GM20431 (cell line): Measurements from ENCODE around the gene ROPN1.

Experiments
- in situ Hi-C: fragments of 300-500 bp; cut with MseI, MboI; formaldehyde crosslinking; loops from one replicate; pipeline ENCODE4 v1.15.0; 2020; ENCODE audit warnings: low sequenced_read_pairs; ENCODE audit not compliant: unreplicated experiment

Gene ROPN1

GRCh38 chr3:123951522-123952447 lies 40.1 kb downstream of the ROPN1 start:
- in situ Hi-C loops, result no loop called here

GRCh38 chr3:123949641-123950040 lies 42.3 kb downstream of the ROPN1 start:
- in situ Hi-C loops, result no loop called here

- in situ Hi-C loops, result no loop called here
Measured at GRCh38 chr3:123948449-123948848, 43.5 kb downstream of the ROPN1 start.

- in situ Hi-C loops, result no loop called here
Measured at GRCh38 chr3:123947482-123947881, 44.4 kb downstream of the ROPN1 start.

GRCh38 chr3:123941542-123941941 lies 50.4 kb downstream of the ROPN1 start:
- in situ Hi-C loops, result no loop called here

GRCh38 chr3:123941121-123941520 lies 50.8 kb downstream of the ROPN1 start:
- in situ Hi-C loops, result no loop called here

- in situ Hi-C loops, result no loop called here
Measured at GRCh38 chr3:123939706-123940105, 52.2 kb downstream of the ROPN1 start.

GRCh38 chr3:123936400-123936799 lies 55.5 kb downstream of the ROPN1 start:
- in situ Hi-C loops, result no loop called here

GRCh38 chr3:123935830-123936229 lies 56.1 kb downstream of the ROPN1 start:
- in situ Hi-C loops, result no loop called here

GRCh38 chr3:123934250-123934649 lies 57.7 kb downstream of the ROPN1 start:
- in situ Hi-C loops, result no loop called here

- in situ Hi-C loops, result no loop called here
Measured at GRCh38 chr3:123930445-123930844, 61.5 kb downstream of the ROPN1 start.

- in situ Hi-C loops, result no loop called here
Measured at GRCh38 chr3:123929325-123929724, 62.6 kb downstream of the ROPN1 start.

GRCh38 chr3:123926396-123926795 lies 65.5 kb downstream of the ROPN1 start:
- in situ Hi-C loops, result no loop called here

GRCh38 chr3:123920868-123921267 lies 71.1 kb downstream of the ROPN1 start:
- in situ Hi-C loops, result no loop called here

GRCh38 chr3:123920383-123920782 lies 71.5 kb downstream of the ROPN1 start:
- in situ Hi-C loops, result no loop called here

- in situ Hi-C loops, result no loop called here
Measured at GRCh38 chr3:123919353-123919752, 72.6 kb downstream of the ROPN1 start.
